BLaER1 treated with 17β-estradiol and CSF1 and Interleukin-3, amounts not matched to agents 10 nM and 100 nM (cell line): ENCODE measurements around the gene REEP6.

ENCODE experiments used
- H3K27ac ChIP-seq, 11 experiments: shearing (Covaris generic); formaldehyde crosslinking; 2 replicates each; pipeline ENCODE4 v1.8.1; 2022
- H3K27me3 ChIP-seq, 11 experiments: shearing (Covaris generic); formaldehyde crosslinking; 2 replicates each; pipeline ENCODE4 v1.8.1; 2022
- H3K36me3 ChIP-seq, 11 experiments: shearing (Covaris generic); formaldehyde crosslinking; 2 replicates each; pipeline ENCODE4 v1.8.1; 2022
- H3K4me1 ChIP-seq, 10 experiments: shearing (Covaris generic); formaldehyde crosslinking; 2 replicates each; pipeline ENCODE4 v1.8.1; 2022
- H3K4me2 ChIP-seq, 11 experiments: shearing (Covaris generic); formaldehyde crosslinking; 2 replicates each; pipeline ENCODE4 v1.8.1; 2022
- H3K4me3 ChIP-seq, 10 experiments: shearing (Covaris generic); formaldehyde crosslinking; 2 replicates each; pipeline ENCODE4 v1.8.1; 2022
- H3K9ac ChIP-seq, 11 experiments: shearing (Covaris generic); formaldehyde crosslinking; 2 replicates each; pipeline ENCODE4 v1.8.1; 2022
- H3K9me3 ChIP-seq, 11 experiments: shearing (Covaris generic); formaldehyde crosslinking; replicated peaks in 1 of 11; 2 replicates each; pipeline ENCODE4 v1.8.1; 2022
- H4K20me1 ChIP-seq, 11 experiments: shearing (Covaris generic); formaldehyde crosslinking; 2 replicates each; pipeline ENCODE4 v1.8.1; 2022
- Cebpa-rat ChIP-seq, 11 experiments: shearing (Covaris generic); IDR thresholded peaks; 2 replicates each; pipeline ENCODE4 v1.8.1; 2022

REEP6 gene

GRCh38 chr19:1491114-1491848 is at the start of gene REEP6:
Gene REEP6 (plus strand): TSS chr19:1491181. CDS start chr19:1491270, 89 bp downstream.
- H3K4me2 ChIP-seq = peak within 1 kb of the TSS; percentile 93 to 100 (median 96)
- H3K36me3 ChIP-seq = no peaks in the 10 kb centered on the region
- peak within 1 kb of the TSS; percentile 41 to 82 (median 72); a peak in 21 of 22 replicates for H3K27ac ChIP-seq
- H3K27me3 ChIP-seq = peaks cover 0 to 7% (median 0%) of the 10 kb centered on the region in 11 experiments; a peak in 3 of 22 replicates
- TF ChIP-seq Cebpa-rat (IDR thresholded peaks at IDR 0.05) = no peak
- no peaks in the 10 kb centered on the region for H3K9me3 ChIP-seq
- peak within 1 kb of the TSS; percentile 61 to 78 (median 66) for H3K4me3 ChIP-seq
- peak within 1 kb of the TSS; percentile 69 to 83 (median 77) for H3K9ac ChIP-seq
- H4K20me1 ChIP-seq = peaks cover 0 to 7% (median 0%) of the 10 kb centered on the region in 11 experiments; a peak in 3 of 22 replicates
- peaks cover 26 to 39% (median 35%) of the 10 kb centered on the region in 10 experiments for H3K4me1 ChIP-seq

- Histone ChIP-seq H3K4me2 (peak overlapping the region in 7 of 11 experiments; percentile 95 to 99 (median 98); a peak in 9 of 22 replicates), H3K4me1 (peaks cover 56 to 85% (median 72%) of the 10 kb centered on the region in 10 experiments), H3K9me3 (no peaks in the 10 kb centered on the region), H3K4me3 (no peak overlapping the region), H4K20me1 (peaks cover 62 to 97% (median 90%) of the 10 kb centered on the region in 11 experiments), H3K9ac (peak overlapping the region; percentile 41 to 100 (median 99); a peak in 13 of 22 replicates), H3K27ac (no peak overlapping the region), H3K27me3 (peaks cover 17 to 23% (median 18%) of the 10 kb centered on the region in 11 experiments), H3K36me3 (peaks cover 34 to 46% (median 44%) of the 10 kb centered on the region in 11 experiments)
- no peak for TF ChIP-seq Cebpa-rat (IDR thresholded peaks at IDR 0.05)
Measured at GRCh38 chr19:1441677-1442438, 49.1 kb upstream of the REEP6 start.

GRCh38 chr19:1445185-1445931 is 45.6 kb upstream of the REEP6 start:
- peak overlapping the region in 10 of 11 experiments; percentile 38 to 77 (median 63); a peak in 18 of 22 replicates for H3K9ac ChIP-seq
- peaks cover 52 to 58% (median 53%) of the 10 kb centered on the region in 11 experiments for H3K27me3 ChIP-seq
- H3K27ac ChIP-seq = peak overlapping the region in 6 of 11 experiments; percentile 1 to 57 (median 56); a peak in 6 of 22 replicates
- H3K36me3 ChIP-seq = peaks cover 22 to 32% (median 30%) of the 10 kb centered on the region in 11 experiments
- peak overlapping the region; percentile 83 to 97 (median 91) for H3K4me2 ChIP-seq
- H3K9me3 ChIP-seq = peaks cover 0 to 3% (median 0%) of the 10 kb centered on the region in 11 experiments; a peak in 2 of 22 replicates
- peaks cover 36 to 73% (median 54%) of the 10 kb centered on the region in 10 experiments for H3K4me1 ChIP-seq
- no peak for TF ChIP-seq Cebpa-rat (IDR thresholded peaks at IDR 0.05)
- peaks cover 66 to 100% (median 97%) of the 10 kb centered on the region in 11 experiments for H4K20me1 ChIP-seq
- H3K4me3 ChIP-seq = peak overlapping the region; percentile 41 to 66 (median 53)

- H3K9ac ChIP-seq = no peak overlapping the region
- H3K27me3 ChIP-seq = peaks cover 60 to 66% (median 61%) of the 10 kb centered on the region in 11 experiments
- H3K4me3 ChIP-seq = no peak overlapping the region
- peaks cover 29 to 67% (median 48%) of the 10 kb centered on the region in 10 experiments for H3K4me1 ChIP-seq
- peaks cover 15 to 25% (median 23%) of the 10 kb centered on the region in 11 experiments for H3K36me3 ChIP-seq
- TF ChIP-seq Cebpa-rat (IDR thresholded peaks at IDR 0.05) = no peak
- peaks cover 59 to 100% (median 96%) of the 10 kb centered on the region in 11 experiments for H4K20me1 ChIP-seq
- peak overlapping the region in 6 of 11 experiments; percentile 1 to 29 (median 23); a peak in 4 of 22 replicates for H3K4me2 ChIP-seq
- H3K27ac ChIP-seq = no peak overlapping the region
- peaks cover 0 to 3% (median 0%) of the 10 kb centered on the region in 11 experiments; a peak in 2 of 22 replicates for H3K9me3 ChIP-seq
Measured at GRCh38 chr19:1445932-1446712, 44.9 kb upstream of the REEP6 start.

GRCh38 chr19:1446713-1447481 is 44.1 kb upstream of the REEP6 start:
- peaks cover 7 to 17% (median 15%) of the 10 kb centered on the region in 11 experiments for H3K36me3 ChIP-seq
- H3K4me2 ChIP-seq = peak overlapping the region in 6 of 11 experiments; percentile 1 to 29 (median 23); a peak in 4 of 22 replicates
- no peak for TF ChIP-seq Cebpa-rat (IDR thresholded peaks at IDR 0.05)
- no peak overlapping the region for H3K27ac ChIP-seq
- peaks cover 0 to 3% (median 0%) of the 10 kb centered on the region in 11 experiments; a peak in 2 of 22 replicates for H3K9me3 ChIP-seq
- peaks cover 67 to 74% (median 69%) of the 10 kb centered on the region in 11 experiments for H3K27me3 ChIP-seq
- peaks cover 23 to 59% (median 40%) of the 10 kb centered on the region in 10 experiments for H3K4me1 ChIP-seq
- H3K4me3 ChIP-seq = no peak overlapping the region
- H4K20me1 ChIP-seq = peaks cover 51 to 100% (median 90%) of the 10 kb centered on the region in 11 experiments
- no peak overlapping the region for H3K9ac ChIP-seq

GRCh38 chr19:1447504-1447903 is 43.5 kb upstream of the REEP6 start:
- Histone ChIP-seq H3K9ac (no peak overlapping the region), H4K20me1 (peaks cover 45 to 100% (median 88%) of the 10 kb centered on the region in 11 experiments; a peak in 21 of 22 replicates), H3K27ac (no peak overlapping the region), H3K36me3 (peaks cover under 1 to 11% (median 9%) of the 10 kb centered on the region in 11 experiments; a peak in 21 of 22 replicates), H3K4me1 (peaks cover 23 to 53% (median 36%) of the 10 kb centered on the region in 10 experiments), H3K4me2 (no peak overlapping the region), H3K9me3 (peaks cover 0 to 3% (median 0%) of the 10 kb centered on the region in 11 experiments; a peak in 2 of 22 replicates), H3K4me3 (no peak overlapping the region), H3K27me3 (peaks cover 73 to 80% (median 75%) of the 10 kb centered on the region in 11 experiments)
- TF ChIP-seq Cebpa-rat (IDR thresholded peaks at IDR 0.05) = no peak

GRCh38 chr19:1447944-1448343 is 43.0 kb upstream of the REEP6 start:
- no peak for TF ChIP-seq Cebpa-rat (IDR thresholded peaks at IDR 0.05)
- H3K4me3 ChIP-seq = no peak overlapping the region
- H3K27me3 ChIP-seq = peaks cover 78 to 84% (median 79%) of the 10 kb centered on the region in 11 experiments
- H4K20me1 ChIP-seq = peaks cover 41 to 100% (median 88%) of the 10 kb centered on the region in 11 experiments; a peak in 21 of 22 replicates
- no peak overlapping the region for H3K9ac ChIP-seq
- peaks cover 24 to 51% (median 34%) of the 10 kb centered on the region in 10 experiments for H3K4me1 ChIP-seq
- H3K27ac ChIP-seq = no peak overlapping the region
- peaks cover 0 to 3% (median 0%) of the 10 kb centered on the region in 11 experiments; a peak in 2 of 22 replicates for H3K9me3 ChIP-seq
- H3K4me2 ChIP-seq = no peak overlapping the region
- peaks cover 0 to 6% (median 4%) of the 10 kb centered on the region in 11 experiments; a peak in 16 of 22 replicates for H3K36me3 ChIP-seq
